Mucosa of descending colon (tissue), 3 donors: ENCODE measurements around the gene SPOCK3. TPM values are rescaled to one million over a fixed set of nuclear protein-coding genes. Genes with fewer than 3 reads are reported as not detected.

ENCODE experiments used
- ATAC-seq: fragments of 200-7000 bp; cut with Tn5 transposase; one replicate; pipeline ENCODE4 v1.9.1; 2020; ENCODE audit warnings: mild to moderate bottlenecking, moderate library complexity
- DNase-seq, 3 donors: peaks; one replicate each; pipeline ENCODE4 v3.0.0-alpha.2; 2020
- H3K36me3 ChIP-seq: fragments of 200-600 bp; one replicate; pipeline ENCODE4 v1.8.0; 2021; ENCODE audit warnings: low read depth, mild to moderate bottlenecking
- H3K4me1 ChIP-seq: fragments of 200-600 bp; one replicate; pipeline ENCODE4 v1.8.0; 2021; ENCODE audit warnings: low read depth, mild to moderate bottlenecking
- H3K4me3 ChIP-seq: fragments of 200-600 bp; one replicate; pipeline ENCODE4 v1.8.0; 2021; ENCODE audit warnings: mild to moderate bottlenecking
- H3K9me3 ChIP-seq: fragments of 200-600 bp; one replicate; pipeline ENCODE4 v1.8.0; 2021; ENCODE audit warnings: mild to moderate bottlenecking
- CTCF ChIP-seq: fragments of 200-600 bp; IDR thresholded peaks from one replicate; pipeline ENCODE4 v1.8.0; 2022; ENCODE audit warnings: antibody characterized with exemption, mild to moderate bottlenecking
- intact Hi-C, 2 donors: fragments of 100-400 bp; cut with DNase I in 1 of 2; cut with micrococcal nuclease in 1 of 2; formaldehyde crosslinking; loops; one replicate each; pipeline versions ENCODE4 v1.11.0 to v1.11.1; 2022; cut with DNase I, micrococcal nuclease
- total RNA-seq, 3 donors: library from RNA; stranded (reverse); fragmentation: NEBNext Ultra II Directional in 2 of 3; extraction: Animal tissue kit (Norgen Biotek cat#: 25700) in 2 of 3; gene quantifications; one replicate each; pipeline versions ENCODE4 v1.2.1 to v1.2.4, GENCODE V29; 2021 to 2023
- donor health status: DM: no; HTN: no; CAD: no; lungs with moderate emphysema.
- donor health status: DM: no; HTN: no; CAD: no.
- donor health status: DM: no; HTN: yes; CAD: no.

The SPOCK3 gene
- total RNA-seq, 3 donors from 2014 or later: 0.55 to 3.6 (median 0.55) TPM

- ATAC-seq: no peak
- no peaks in the 10 kb centered on the region for H3K9me3 ChIP-seq
- H3K4me1 ChIP-seq: no peaks in the 10 kb centered on the region
- DNase-seq: no peak
- no peak overlapping the region for H3K4me3 ChIP-seq
- H3K36me3 ChIP-seq: no peaks in the 10 kb centered on the region
- intact Hi-C loops: no loop called here
- TF ChIP-seq CTCF: no peak
Measured at GRCh38 chr4:166737430-166737829, 496.9 kb downstream of the SPOCK3 start.

GRCh38 chr4:166735553-166735952 is 498.7 kb downstream of the SPOCK3 start:
- intact Hi-C loops: no loop called here
- no peak for TF ChIP-seq CTCF

GRCh38 chr4:166734797-166735196 is 499.5 kb downstream of the SPOCK3 start:
- Histone ChIP-seq H3K36me3 (no peaks in the 10 kb centered on the region), H3K4me1 (no peaks in the 10 kb centered on the region), H3K4me3 (no peak overlapping the region), H3K9me3 (no peaks in the 10 kb centered on the region)
- intact Hi-C loops: no loop called here
- DNase-seq (no peak), ATAC-seq (no peak)
- TF ChIP-seq CTCF: no peak

More at GRCh38 chr4:166735553-166735952, 498.7 kb downstream of the SPOCK3 start:
- no peaks in the 10 kb centered on the region for H3K9me3 ChIP-seq
- no peaks in the 10 kb centered on the region for H3K36me3 ChIP-seq
- ATAC-seq: no peak
- H3K4me3 ChIP-seq: no peak overlapping the region
- no peaks in the 10 kb centered on the region for H3K4me1 ChIP-seq
- DNase-seq: no peak

- Histone ChIP-seq H3K9me3 (no peaks in the 10 kb centered on the region), H3K4me1 (no peaks in the 10 kb centered on the region), H3K36me3 (no peaks in the 10 kb centered on the region), H3K4me3 (no peak overlapping the region)
- DNase-seq (no peak), ATAC-seq (no peak)
- TF ChIP-seq CTCF: no peak
- intact Hi-C loops: no loop called here
Measured at GRCh38 chr4:166733686-166734085, 500.6 kb downstream of the SPOCK3 start.

- Histone ChIP-seq H3K36me3 (no peaks in the 10 kb centered on the region), H3K4me3 (no peak overlapping the region), H3K9me3 (no peaks in the 10 kb centered on the region), H3K4me1 (no peaks in the 10 kb centered on the region)
- DNase-seq (no peak), ATAC-seq (no peak)
- intact Hi-C loops: no loop called here
- TF ChIP-seq CTCF: no peak
Measured at GRCh38 chr4:166726832-166727231, 507.5 kb downstream of the SPOCK3 start.

- ATAC-seq (no peak), DNase-seq (no peak)
- intact Hi-C loops: no loop called here
- Histone ChIP-seq H3K9me3 (no peaks in the 10 kb centered on the region), H3K4me3 (no peak overlapping the region), H3K4me1 (no peaks in the 10 kb centered on the region), H3K36me3 (no peaks in the 10 kb centered on the region)
- no peak for TF ChIP-seq CTCF
Measured at GRCh38 chr4:166724369-166724768, 509.9 kb downstream of the SPOCK3 start.
